H9 (cell line): ENCODE results near the gene LPP. TPM values are rescaled to one million over a fixed set of nuclear protein-coding genes. Genes with fewer than 3 reads are reported as not detected.

Experiments used
- DNase-seq: peaks from one replicate; pipeline ENCODE4 v3.0.0-alpha.2; 2017
- H2AFZ ChIP-seq: one replicate; pipeline ENCODE4 v1.6.1; 2013; ENCODE audit warnings: mild to moderate bottlenecking, low read length, control low read depth, moderate library complexity
- H2AK5ac ChIP-seq: 2 replicates; pipeline ENCODE4 v1.6.1; 2013; ENCODE audit warnings: low read length, control low read depth, mixed read lengths; ENCODE audit not compliant: insufficient read length
- H2BK120ac ChIP-seq: one replicate; pipeline ENCODE4 v1.6.1; 2013; ENCODE audit warnings: low read depth, mild to moderate bottlenecking, low read length, control low read depth, inconsistent platforms; ENCODE audit not compliant: poor library complexity, severe bottlenecking
- H2BK12ac ChIP-seq: 2 replicates; pipeline ENCODE4 v1.6.1; 2013; ENCODE audit warnings: low read length, control low read depth, mixed read lengths, low read depth; ENCODE audit not compliant: insufficient read length
- H2BK15ac ChIP-seq: 2 replicates; pipeline ENCODE4 v1.6.1; 2013; ENCODE audit warnings: low read depth, low read length, control low read depth
- H2BK20ac ChIP-seq: one replicate; pipeline ENCODE4 v1.6.1; 2013; ENCODE audit warnings: low read depth, mild to moderate bottlenecking, low read length, control low read depth, inconsistent platforms; ENCODE audit not compliant: poor library complexity, severe bottlenecking
- H2BK5ac ChIP-seq: 2 replicates; pipeline ENCODE4 v1.6.1; 2013; ENCODE audit warnings: low read length, control low read depth, mixed read lengths; ENCODE audit not compliant: insufficient read length
- H3K14ac ChIP-seq: 2 replicates; pipeline ENCODE4 v1.6.1; 2013; ENCODE audit warnings: low read length, control low read depth; ENCODE audit not compliant: insufficient read depth
- H3K18ac ChIP-seq: 2 replicates; pipeline ENCODE4 v1.6.1; 2013; ENCODE audit warnings: low read depth, mild to moderate bottlenecking, mixed read lengths, low read length, control low read depth; ENCODE audit not compliant: insufficient read length
- H3K23ac ChIP-seq: 2 replicates; pipeline ENCODE4 v1.6.1; 2013; ENCODE audit warnings: low read length, control low read depth, mixed read lengths, low read depth; ENCODE audit not compliant: insufficient read length
- H3K23me2 ChIP-seq: 2 replicates; pipeline ENCODE4 v1.6.1; 2013; ENCODE audit warnings: low read depth, mild to moderate bottlenecking, mixed read lengths, low read length, control low read depth; ENCODE audit not compliant: insufficient read length, poor library complexity, severe bottlenecking
- H3K27ac ChIP-seq: 2 replicates; pipeline ENCODE4 v1.5.1; 2013; ENCODE audit warnings: low read length, control low read depth, mixed read lengths, low read depth; ENCODE audit not compliant: insufficient read length
- H3K27me3 ChIP-seq: 2 replicates; pipeline ENCODE4 v1.6.1; 2013; ENCODE audit warnings: low read length, control low read depth, inconsistent platforms; ENCODE audit not compliant: insufficient read depth
- H3K4ac ChIP-seq: 2 replicates; pipeline ENCODE4 v1.6.1; 2013; ENCODE audit warnings: low read depth, mild to moderate bottlenecking, control low read depth, inconsistent platforms, low read length, moderate library complexity
- H3K4me1 ChIP-seq: 2 replicates; pipeline ENCODE4 v1.6.1; 2013; ENCODE audit warnings: low read length, control low read depth, inconsistent platforms; ENCODE audit not compliant: insufficient read depth
- H3K4me2 ChIP-seq: 2 replicates; pipeline ENCODE4 v1.6.1; 2013; ENCODE audit warnings: low read length, control low read depth, mixed read lengths; ENCODE audit not compliant: insufficient read length, insufficient read depth
- H3K56ac ChIP-seq: 2 replicates; pipeline ENCODE4 v1.6.1; 2013; ENCODE audit warnings: low read depth, mild to moderate bottlenecking, mixed read lengths, low read length, control low read depth; ENCODE audit not compliant: insufficient read length
- H3K79me1 ChIP-seq: 2 replicates; pipeline ENCODE4 v1.6.1; 2013; ENCODE audit warnings: low read depth, mild to moderate bottlenecking, moderate library complexity, low read length, control low read depth, inconsistent platforms; ENCODE audit not compliant: insufficient read depth, poor library complexity, severe bottlenecking
- H3K79me2 ChIP-seq: 2 replicates; pipeline ENCODE4 v1.6.1; 2013; ENCODE audit warnings: low read length, control low read depth, inconsistent platforms; ENCODE audit not compliant: insufficient read depth
- H3K9ac ChIP-seq: 2 replicates; pipeline ENCODE4 v1.6.1; 2013; ENCODE audit warnings: low read length, control low read depth, mixed read lengths; ENCODE audit not compliant: insufficient read length; ENCODE audit errors: extremely low read depth
- H3K9me3 ChIP-seq: one replicate; pipeline ENCODE4 v1.6.1; 2013; ENCODE audit warnings: low read depth, low read length, inconsistent platforms; ENCODE audit not compliant: control insufficient read depth
- H3T11ph ChIP-seq: one replicate; pipeline ENCODE4 v1.6.1; 2013; ENCODE audit warnings: mild to moderate bottlenecking, low read length, control low read depth, inconsistent platforms
- H4K20me1 ChIP-seq: one replicate; pipeline ENCODE4 v1.6.1; 2013; ENCODE audit not compliant: control insufficient read depth, insufficient read length, insufficient read depth
- H4K5ac ChIP-seq: 2 replicates; pipeline ENCODE4 v1.6.1; 2013; ENCODE audit warnings: low read depth, mild to moderate bottlenecking, mixed read lengths, low read length, control low read depth; ENCODE audit not compliant: insufficient read length
- H4K8ac ChIP-seq: replicated peaks from 2 replicates; pipeline ENCODE4 v1.6.1; 2013; ENCODE audit warnings: low read length, control low read depth, mixed read lengths, low read depth; ENCODE audit not compliant: insufficient read length
- H4K91ac ChIP-seq: 2 replicates; pipeline ENCODE4 v1.6.1; 2013; ENCODE audit warnings: low read depth, mild to moderate bottlenecking, moderate library complexity, mixed read lengths, low read length, control low read depth; ENCODE audit not compliant: insufficient read length
- H3K27ac Mint-ChIP-seq, 3 experiments: 2 replicates in 2 of 3; 3 replicates in 1 of 3; pipeline ENCODE4 v1.8.0; 2020 to 2021; ENCODE audit warnings: mixed read lengths in 3 of 3, mild to moderate bottlenecking in 1 of 3, moderate library complexity in 1 of 3
- H3K27me3 Mint-ChIP-seq: 2 replicates; pipeline ENCODE4 v1.8.0; 2021; ENCODE audit warnings: low read depth, mild to moderate bottlenecking, moderate library complexity, mixed read lengths
- H3K36me3 Mint-ChIP-seq, 3 experiments: 2 replicates in 2 of 3; 3 replicates in 1 of 3; pipeline ENCODE4 v1.8.0; 2020 to 2021; ENCODE audit warnings: low read depth in 3 of 3, mixed read lengths in 3 of 3; ENCODE audit not compliant: insufficient read depth in 1 of 3
- H3K4me1 Mint-ChIP-seq, 2 experiments: 2 replicates each; pipeline ENCODE4 v1.8.0; 2020; ENCODE audit warnings: mixed read lengths in 2 of 2
- H3K4me3 Mint-ChIP-seq, 2 experiments: 2 replicates in 1 of 2; 3 replicates in 1 of 2; pipeline ENCODE4 v1.8.0; 2020 to 2021; ENCODE audit warnings: mild to moderate bottlenecking in 2 of 2, mixed read lengths in 2 of 2, moderate library complexity in 1 of 2
- H3K9me3 Mint-ChIP-seq, 2 experiments: 2 replicates in 1 of 2; 3 replicates in 1 of 2; pipeline ENCODE4 v1.8.0; 2020; ENCODE audit warnings: mild to moderate bottlenecking in 2 of 2, mixed read lengths in 2 of 2, moderate library complexity in 1 of 2
- CTCF ChIP-seq: fragments of 200-600 bp; sonication (generic); conservative IDR thresholded peaks from 3 replicates; pipeline ENCODE4 v1.8.0; 2021; ENCODE audit warnings: antibody characterized with exemption, mild to moderate bottlenecking
- WGBS: extraction: QIAGEN DNeasy Blood & Tissue Kit; methylation state at CpG from one replicate; pipeline ENCODE4 v1.1.7; 2013; ENCODE audit warnings: missing lambda C conversion rate, low lambda C conversion rate, mixed read lengths; ENCODE audit not compliant: insufficient read length; ENCODE audit errors: extremely low coverage; 5-methylcytosine and 5-hydroxymethylcytosine counted together
- total RNA-seq: library from RNA; stranded (reverse); gene quantifications from 2 replicates; pipeline ENCODE4 v1.2.1, GENCODE V29; 2021

The LPP gene
- total RNA-seq, 1 experiment from 2014 or later, result 64.6 TPM

GRCh38 chr3:188682316-188682715 is 528.4 kb downstream of the LPP start:
- no peak overlapping the region for H2BK120ac ChIP-seq
- no peak overlapping the region for H3K56ac ChIP-seq
- no peak overlapping the region for H3K27ac Mint-ChIP-seq

More at GRCh38 chr3:188682316-188682715, 528.4 kb downstream of the LPP start:
- Histone ChIP-seq H3K4me1 (peaks cover 3% of the 10 kb centered on the region; the same call in 1 of the 2 replicates), H3K27ac (no peak overlapping the region), H3K4ac (no peak overlapping the region), H3K4me2 (no peak overlapping the region), H2BK5ac (no peak overlapping the region), H3K27me3 (no peaks in the 10 kb centered on the region), H3K18ac (no peak overlapping the region), H3K79me2 (no peaks in the 10 kb centered on the region), H3T11ph (no peak overlapping the region), H4K20me1 (no peaks in the 10 kb centered on the region), H2BK15ac (no peak overlapping the region), H3K9ac (no peak overlapping the region), H3K23me2 (no peaks in the 10 kb centered on the region), H3K79me1 (no peaks in the 10 kb centered on the region), H2BK12ac (no peak overlapping the region), H3K9me3 (no peaks in the 10 kb centered on the region), H2AFZ (no peak overlapping the region), H3K14ac (no peak overlapping the region), H2AK5ac (no peak overlapping the region), H4K91ac (no peak overlapping the region), H4K8ac (no peak overlapping the region), H2BK20ac (no peak overlapping the region), H4K5ac (no peak overlapping the region), H3K23ac (no peak overlapping the region)
- Mint-ChIP-seq H3K4me3 (no peak overlapping the region; a peak in 1 of 5 replicates), H3K9me3 (peaks cover 0 to 2% of the 10 kb centered on the region in 2 experiments; a peak in 1 of 5 replicates), H3K36me3 (no peaks in the 10 kb centered on the region; a peak in 1 of 7 replicates), H3K27me3 (no peaks in the 10 kb centered on the region), H3K4me1 (peaks cover 10 to 14% of the 10 kb centered on the region in 2 experiments)
- no CpG with 5 or more reads among the region's 4 CpGs for WGBS
- no peak for DNase-seq
- TF ChIP-seq CTCF, result no peak
